Choroid plexus epithelial cell (primary cell): ENCODE data around the gene TNP1.

Experiments
- DNase-seq: peaks from one replicate; pipeline ENCODE4 v3.0.0-alpha.2; 2010; ENCODE audit warnings: low read depth
- H3K4me3 ChIP-seq: 2 replicates; pipeline ENCODE4 v1.5.1; 2011; ENCODE audit warnings: low read depth, mild to moderate bottlenecking, control low read depth, low read length, moderate library complexity
- TF ChIP-seq, protein P1 (sequence below): conservative IDR thresholded peaks from 2 replicates; pipeline ENCODE4 v1.5.1; 2011; ENCODE audit warnings: low read depth, mild to moderate bottlenecking, control low read depth, inconsistent platforms, low read length, moderate library complexity

TNP1 gene

DNA sequence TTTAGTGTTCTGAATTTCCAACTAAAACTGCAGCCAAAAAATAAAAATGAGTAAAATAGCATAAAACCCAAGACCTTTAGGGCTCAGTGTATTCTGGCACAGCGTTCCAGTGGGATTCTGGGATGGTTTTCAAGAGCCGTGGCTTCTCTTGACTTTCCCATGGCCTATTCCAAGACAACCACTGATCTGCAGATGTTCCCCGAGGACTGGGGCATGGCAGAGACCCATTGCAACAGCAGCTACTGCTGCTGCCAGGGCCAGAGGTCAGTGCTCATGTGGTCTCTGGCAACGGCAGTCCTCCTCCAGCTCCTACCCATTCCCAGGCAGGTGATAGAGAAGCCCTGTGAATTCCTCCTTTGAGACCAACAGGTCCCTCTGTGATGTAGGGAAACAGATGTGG lies 26.8 kb downstream of the TNP1 start:
- TF ChIP-seq, protein P1, sequence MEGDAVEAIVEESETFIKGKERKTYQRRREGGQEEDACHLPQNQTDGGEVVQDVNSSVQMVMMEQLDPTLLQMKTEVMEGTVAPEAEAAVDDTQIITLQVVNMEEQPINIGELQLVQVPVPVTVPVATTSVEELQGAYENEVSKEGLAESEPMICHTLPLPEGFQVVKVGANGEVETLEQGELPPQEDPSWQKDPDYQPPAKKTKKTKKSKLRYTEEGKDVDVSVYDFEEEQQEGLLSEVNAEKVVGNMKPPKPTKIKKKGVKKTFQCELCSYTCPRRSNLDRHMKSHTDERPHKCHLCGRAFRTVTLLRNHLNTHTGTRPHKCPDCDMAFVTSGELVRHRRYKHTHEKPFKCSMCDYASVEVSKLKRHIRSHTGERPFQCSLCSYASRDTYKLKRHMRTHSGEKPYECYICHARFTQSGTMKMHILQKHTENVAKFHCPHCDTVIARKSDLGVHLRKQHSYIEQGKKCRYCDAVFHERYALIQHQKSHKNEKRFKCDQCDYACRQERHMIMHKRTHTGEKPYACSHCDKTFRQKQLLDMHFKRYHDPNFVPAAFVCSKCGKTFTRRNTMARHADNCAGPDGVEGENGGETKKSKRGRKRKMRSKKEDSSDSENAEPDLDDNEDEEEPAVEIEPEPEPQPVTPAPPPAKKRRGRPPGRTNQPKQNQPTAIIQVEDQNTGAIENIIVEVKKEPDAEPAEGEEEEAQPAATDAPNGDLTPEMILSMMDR = no peak
- no peak for DNase-seq

DNA sequence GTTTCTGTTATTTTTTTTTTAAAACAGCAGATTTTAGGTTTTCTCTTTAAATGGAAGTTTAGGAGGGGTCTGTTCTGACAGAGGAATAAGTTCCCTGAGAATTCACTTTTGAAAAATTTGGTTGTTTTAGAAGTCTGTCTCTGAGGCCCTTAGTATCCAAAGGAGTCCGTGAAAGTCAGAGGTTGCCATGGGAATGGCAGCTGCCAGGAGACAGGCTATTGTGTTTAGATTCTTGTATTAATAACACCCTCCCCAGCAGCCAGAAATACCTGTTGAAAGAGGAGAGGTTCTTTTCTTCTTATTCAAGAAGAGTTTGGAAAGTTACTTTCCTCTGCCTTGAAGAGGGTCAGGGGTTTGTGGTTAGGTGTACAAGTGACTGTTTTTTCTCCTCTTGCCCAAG lies 29.5 kb downstream of the TNP1 start:
- DNase-seq = no peak
- TF ChIP-seq, protein P1 = no peak
- no peak overlapping the region for H3K4me3 ChIP-seq

More for the DNA sequence above, 26.8 kb downstream of the TNP1 start:
- H3K4me3 ChIP-seq = no peak overlapping the region

DNA sequence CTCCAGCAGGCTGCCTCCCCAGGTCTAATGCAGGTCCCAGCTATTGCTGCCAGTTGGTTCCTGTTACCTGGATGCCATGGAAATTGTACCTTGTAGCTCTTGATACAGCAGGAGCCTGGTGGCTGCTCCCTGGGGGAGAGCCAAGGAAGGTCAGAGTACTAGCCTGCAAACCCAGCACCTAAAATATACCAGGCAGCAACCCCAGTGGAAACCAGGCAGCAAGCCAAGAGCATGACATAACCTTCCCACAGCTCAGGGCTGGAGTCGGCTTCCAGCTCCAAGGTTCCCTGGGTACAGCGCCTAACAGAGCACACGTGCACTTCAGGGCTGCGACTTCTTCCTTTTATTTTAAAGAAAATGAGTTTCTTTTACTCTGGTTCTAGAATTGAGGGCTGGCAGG lies 30.3 kb downstream of the TNP1 start:
- DNase-seq = peak; percentile 61
- no peak overlapping the region for H3K4me3 ChIP-seq
- TF ChIP-seq, protein P1 = no peak

DNA sequence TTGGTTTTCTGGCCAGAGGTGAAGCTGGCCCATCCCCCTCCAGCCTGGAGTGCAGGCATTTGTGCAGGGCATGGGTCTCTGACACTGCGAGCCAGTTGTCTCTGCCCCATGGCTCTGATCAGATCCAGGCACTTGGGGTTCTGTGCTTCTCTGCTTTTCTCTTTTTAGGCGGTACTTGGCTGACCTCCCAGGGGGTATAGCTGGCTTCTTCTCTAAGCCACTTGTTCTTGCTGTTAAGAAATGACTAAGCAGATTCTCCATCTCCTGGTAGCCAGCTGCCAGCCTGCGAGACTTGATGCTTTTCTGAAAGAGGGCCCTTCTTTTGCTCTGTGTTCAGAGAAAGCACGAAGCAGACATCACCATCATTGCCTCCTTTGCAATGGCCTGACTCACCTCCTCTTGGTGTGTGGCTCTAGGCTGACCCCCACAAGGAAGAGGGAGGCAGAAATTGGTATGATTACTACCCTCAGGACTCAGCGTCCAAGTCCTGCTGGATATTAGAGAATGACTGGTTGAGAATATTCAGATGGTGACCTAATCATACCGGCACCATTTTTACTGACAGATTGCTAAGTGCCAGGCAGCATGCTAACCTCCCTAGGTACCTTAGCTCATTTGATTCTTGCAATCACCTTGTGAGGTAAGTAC lies 32.7 kb downstream of the TNP1 start:
- H3K4me3 ChIP-seq = no peak overlapping the region
- no peak for DNase-seq
- TF ChIP-seq, protein P1 = no peak

DNA sequence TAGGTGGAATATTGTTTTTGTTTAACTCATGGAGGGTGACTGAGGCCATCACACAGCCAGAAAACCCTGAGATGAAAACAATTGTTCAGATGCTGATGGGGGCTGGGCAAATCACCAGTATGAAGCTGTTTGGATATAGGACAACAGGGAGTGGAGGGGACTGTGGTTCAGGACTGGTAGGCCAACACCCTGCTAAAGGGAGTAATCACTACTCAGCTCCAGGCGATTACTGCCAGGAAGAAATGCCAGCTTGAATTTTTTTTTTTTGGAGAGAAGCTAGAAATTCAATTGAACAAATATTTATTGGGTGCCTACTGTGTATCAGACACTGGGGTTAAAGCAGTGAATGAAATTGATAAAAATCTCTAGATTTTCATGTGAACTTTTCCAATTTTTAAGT lies 37.4 kb downstream of the TNP1 start:
- H3K4me3 ChIP-seq = no peak overlapping the region
- no peak for DNase-seq
- TF ChIP-seq, protein P1 = no peak

DNA sequence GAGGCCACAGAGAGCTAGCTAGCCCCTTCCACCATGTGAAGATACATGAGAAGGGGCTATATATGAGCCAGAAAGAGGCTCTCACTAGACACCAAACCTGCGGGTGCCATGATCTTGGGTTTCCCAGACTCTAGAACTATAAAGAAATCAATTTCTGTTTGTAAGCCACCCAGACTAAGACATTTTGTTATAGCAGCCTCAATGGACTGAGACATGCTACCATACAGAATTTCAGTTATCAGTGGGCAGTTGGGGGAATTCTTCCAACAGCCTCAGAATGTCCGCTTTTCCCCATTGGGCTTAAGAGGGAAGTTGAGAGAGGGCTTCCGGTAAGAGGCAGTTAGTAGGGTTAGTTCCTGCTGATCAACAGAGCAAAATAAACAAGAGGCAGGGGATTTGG lies 39.2 kb downstream of the TNP1 start:
- TF ChIP-seq, protein P1 = no peak
- H3K4me3 ChIP-seq = no peak overlapping the region
- DNase-seq = no peak

DNA sequence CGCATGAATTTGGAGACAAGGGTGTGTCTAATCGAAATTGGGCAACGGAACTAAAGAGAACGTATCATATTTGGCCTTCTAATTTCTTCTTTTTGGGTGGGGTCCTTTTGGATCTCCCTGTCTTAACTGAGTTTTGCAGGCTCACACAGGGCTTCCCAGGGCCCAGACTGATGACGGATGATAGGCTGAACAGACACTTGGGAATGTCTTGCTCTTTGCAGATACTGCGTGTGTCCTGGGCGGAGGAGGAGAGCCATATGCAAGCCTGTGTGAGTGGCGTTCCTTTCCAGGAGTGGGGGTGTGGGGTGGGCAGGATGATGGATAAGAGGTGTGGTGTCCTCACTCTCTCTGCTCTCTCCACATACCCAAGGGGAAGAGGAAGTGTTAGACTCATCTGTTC lies 40.1 kb downstream of the TNP1 start:
- TF ChIP-seq, protein P1 = no peak
- DNase-seq = no peak
- no peak overlapping the region for H3K4me3 ChIP-seq
